C4-2B (cell line): Measurements from ENCODE around the gene CEP85.

ENCODE experiments used
- ZFX ChIP-seq: fragments of 450-650 bp; IDR thresholded peaks from 2 replicates; pipeline ENCODE4 v1.6.1; 2017
- TF ChIP-seq, protein P1 (sequence below): fragments of 450-650 bp; conservative IDR thresholded peaks from 2 replicates; pipeline ENCODE4 v1.5.1; 2017; ENCODE audit warnings: mild to moderate bottlenecking

GRCh38 chr1:26197813-26198212 is 36.2 kb upstream of the CEP85 start:
- TF ChIP-seq, protein P1, sequence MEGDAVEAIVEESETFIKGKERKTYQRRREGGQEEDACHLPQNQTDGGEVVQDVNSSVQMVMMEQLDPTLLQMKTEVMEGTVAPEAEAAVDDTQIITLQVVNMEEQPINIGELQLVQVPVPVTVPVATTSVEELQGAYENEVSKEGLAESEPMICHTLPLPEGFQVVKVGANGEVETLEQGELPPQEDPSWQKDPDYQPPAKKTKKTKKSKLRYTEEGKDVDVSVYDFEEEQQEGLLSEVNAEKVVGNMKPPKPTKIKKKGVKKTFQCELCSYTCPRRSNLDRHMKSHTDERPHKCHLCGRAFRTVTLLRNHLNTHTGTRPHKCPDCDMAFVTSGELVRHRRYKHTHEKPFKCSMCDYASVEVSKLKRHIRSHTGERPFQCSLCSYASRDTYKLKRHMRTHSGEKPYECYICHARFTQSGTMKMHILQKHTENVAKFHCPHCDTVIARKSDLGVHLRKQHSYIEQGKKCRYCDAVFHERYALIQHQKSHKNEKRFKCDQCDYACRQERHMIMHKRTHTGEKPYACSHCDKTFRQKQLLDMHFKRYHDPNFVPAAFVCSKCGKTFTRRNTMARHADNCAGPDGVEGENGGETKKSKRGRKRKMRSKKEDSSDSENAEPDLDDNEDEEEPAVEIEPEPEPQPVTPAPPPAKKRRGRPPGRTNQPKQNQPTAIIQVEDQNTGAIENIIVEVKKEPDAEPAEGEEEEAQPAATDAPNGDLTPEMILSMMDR: no peak
- no peak for TF ChIP-seq ZFX
